ENCODE data around the gene NLGN4Y. TPM values are rescaled to one million over a fixed set of nuclear protein-coding genes. Genes with fewer than 3 reads are reported as not detected.

NLGN4Y gene
- total RNA-seq, 1 experiment from 2014 or later: 48.4 TPM

DNA sequence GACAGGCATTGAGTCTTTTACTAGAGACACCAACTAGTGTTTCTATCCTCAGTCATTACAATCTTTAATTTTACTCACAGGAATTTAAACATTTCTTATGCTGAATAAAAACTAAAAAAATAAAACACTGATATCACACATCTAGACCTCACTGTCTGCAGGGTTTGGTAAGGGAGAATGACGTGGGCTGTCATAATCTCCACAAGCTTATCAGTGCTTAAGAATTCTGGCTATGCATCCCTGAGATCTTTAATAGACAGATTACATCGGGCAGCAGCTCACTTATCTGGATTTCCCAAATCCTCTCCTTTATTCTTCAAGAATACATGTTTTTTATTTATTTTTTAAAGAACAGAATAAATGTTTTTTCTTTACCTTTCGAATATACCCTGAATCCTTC is 313.1 kb downstream of the NLGN4Y start:
- H3K9me3 Mint-ChIP-seq: peaks cover 2% of the 10 kb centered on the region
- H3K4me3 Mint-ChIP-seq: no peak overlapping the region
- H3K4me1 Mint-ChIP-seq: peaks cover 9% of the 10 kb centered on the region; the same call in 1 of the 2 replicates
- no peak for TF ChIP-seq ZNF219 (CRISPR knock-in tag; IDR thresholded peaks at IDR 0.05; ENCODE audit: borderline replicate concordance)
- TF ChIP-seq, protein P1, sequence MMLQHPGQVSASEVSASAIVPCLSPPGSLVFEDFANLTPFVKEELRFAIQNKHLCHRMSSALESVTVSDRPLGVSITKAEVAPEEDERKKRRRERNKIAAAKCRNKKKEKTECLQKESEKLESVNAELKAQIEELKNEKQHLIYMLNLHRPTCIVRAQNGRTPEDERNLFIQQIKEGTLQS (CRISPR knock-in tag; conservative IDR thresholded peaks at IDR 0.05): no peak
- no peak for TF ChIP-seq OVOL2 (CRISPR knock-in tag; IDR thresholded peaks at IDR 0.05; ENCODE audit: borderline replicate concordance)
- TF ChIP-seq MLX (CRISPR knock-in tag; IDR thresholded peaks at IDR 0.05): no peak
- TF ChIP-seq, protein P2, sequence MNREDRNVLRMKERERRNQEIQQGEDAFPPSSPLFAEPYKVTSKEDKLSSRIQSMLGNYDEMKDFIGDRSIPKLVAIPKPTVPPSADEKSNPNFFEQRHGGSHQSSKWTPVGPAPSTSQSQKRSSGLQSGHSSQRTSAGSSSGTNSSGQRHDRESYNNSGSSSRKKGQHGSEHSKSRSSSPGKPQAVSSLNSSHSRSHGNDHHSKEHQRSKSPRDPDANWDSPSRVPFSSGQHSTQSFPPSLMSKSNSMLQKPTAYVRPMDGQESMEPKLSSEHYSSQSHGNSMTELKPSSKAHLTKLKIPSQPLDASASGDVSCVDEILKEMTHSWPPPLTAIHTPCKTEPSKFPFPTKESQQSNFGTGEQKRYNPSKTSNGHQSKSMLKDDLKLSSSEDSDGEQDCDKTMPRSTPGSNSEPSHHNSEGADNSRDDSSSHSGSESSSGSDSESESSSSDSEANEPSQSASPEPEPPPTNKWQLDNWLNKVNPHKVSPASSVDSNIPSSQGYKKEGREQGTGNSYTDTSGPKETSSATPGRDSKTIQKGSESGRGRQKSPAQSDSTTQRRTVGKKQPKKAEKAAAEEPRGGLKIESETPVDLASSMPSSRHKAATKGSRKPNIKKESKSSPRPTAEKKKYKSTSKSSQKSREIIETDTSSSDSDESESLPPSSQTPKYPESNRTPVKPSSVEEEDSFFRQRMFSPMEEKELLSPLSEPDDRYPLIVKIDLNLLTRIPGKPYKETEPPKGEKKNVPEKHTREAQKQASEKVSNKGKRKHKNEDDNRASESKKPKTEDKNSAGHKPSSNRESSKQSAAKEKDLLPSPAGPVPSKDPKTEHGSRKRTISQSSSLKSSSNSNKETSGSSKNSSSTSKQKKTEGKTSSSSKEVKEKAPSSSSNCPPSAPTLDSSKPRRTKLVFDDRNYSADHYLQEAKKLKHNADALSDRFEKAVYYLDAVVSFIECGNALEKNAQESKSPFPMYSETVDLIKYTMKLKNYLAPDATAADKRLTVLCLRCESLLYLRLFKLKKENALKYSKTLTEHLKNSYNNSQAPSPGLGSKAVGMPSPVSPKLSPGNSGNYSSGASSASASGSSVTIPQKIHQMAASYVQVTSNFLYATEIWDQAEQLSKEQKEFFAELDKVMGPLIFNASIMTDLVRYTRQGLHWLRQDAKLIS (CRISPR knock-in tag; IDR thresholded peaks at IDR 0.05; ENCODE audit: borderline replicate concordance): no peak
- no peak for TF ChIP-seq RELA (CRISPR knock-in tag; IDR thresholded peaks at IDR 0.05; ENCODE audit: borderline replicate concordance)
- no peak for TF ChIP-seq IRF1 (CRISPR knock-in tag; IDR thresholded peaks at IDR 0.05)
- TF ChIP-seq, protein P3, sequence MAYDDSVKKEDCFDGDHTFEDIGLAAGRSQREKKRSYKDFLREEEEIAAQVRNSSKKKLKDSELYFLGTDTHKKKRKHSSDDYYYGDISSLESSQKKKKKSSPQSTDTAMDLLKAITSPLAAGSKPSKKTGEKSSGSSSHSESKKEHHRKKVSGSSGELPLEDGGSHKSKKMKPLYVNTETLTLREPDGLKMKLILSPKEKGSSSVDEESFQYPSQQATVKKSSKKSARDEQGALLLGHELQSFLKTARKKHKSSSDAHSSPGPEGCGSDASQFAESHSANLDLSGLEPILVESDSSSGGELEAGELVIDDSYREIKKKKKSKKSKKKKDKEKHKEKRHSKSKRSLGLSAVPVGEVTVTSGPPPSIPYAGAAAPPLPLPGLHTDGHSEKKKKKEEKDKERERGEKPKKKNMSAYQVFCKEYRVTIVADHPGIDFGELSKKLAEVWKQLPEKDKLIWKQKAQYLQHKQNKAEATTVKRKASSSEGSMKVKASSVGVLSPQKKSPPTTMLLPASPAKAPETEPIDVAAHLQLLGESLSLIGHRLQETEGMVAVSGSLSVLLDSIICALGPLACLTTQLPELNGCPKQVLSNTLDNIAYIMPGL (CRISPR knock-in tag; IDR thresholded peaks at IDR 0.05): no peak
- TF ChIP-seq MXD4 (CRISPR knock-in tag; IDR thresholded peaks at IDR 0.05; ENCODE audit: borderline replicate concordance): no peak
- no peak for TF ChIP-seq ETV6 (CRISPR knock-in tag; IDR thresholded peaks at IDR 0.05)
- no peak for TF ChIP-seq RORB (CRISPR knock-in tag; IDR thresholded peaks at IDR 0.05)
- TF ChIP-seq SMAD3 (CRISPR knock-in tag; IDR thresholded peaks at IDR 0.05; ENCODE audit: borderline replicate concordance): no peak
- TF ChIP-seq, protein P4, sequence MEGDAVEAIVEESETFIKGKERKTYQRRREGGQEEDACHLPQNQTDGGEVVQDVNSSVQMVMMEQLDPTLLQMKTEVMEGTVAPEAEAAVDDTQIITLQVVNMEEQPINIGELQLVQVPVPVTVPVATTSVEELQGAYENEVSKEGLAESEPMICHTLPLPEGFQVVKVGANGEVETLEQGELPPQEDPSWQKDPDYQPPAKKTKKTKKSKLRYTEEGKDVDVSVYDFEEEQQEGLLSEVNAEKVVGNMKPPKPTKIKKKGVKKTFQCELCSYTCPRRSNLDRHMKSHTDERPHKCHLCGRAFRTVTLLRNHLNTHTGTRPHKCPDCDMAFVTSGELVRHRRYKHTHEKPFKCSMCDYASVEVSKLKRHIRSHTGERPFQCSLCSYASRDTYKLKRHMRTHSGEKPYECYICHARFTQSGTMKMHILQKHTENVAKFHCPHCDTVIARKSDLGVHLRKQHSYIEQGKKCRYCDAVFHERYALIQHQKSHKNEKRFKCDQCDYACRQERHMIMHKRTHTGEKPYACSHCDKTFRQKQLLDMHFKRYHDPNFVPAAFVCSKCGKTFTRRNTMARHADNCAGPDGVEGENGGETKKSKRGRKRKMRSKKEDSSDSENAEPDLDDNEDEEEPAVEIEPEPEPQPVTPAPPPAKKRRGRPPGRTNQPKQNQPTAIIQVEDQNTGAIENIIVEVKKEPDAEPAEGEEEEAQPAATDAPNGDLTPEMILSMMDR (IDR thresholded peaks at IDR 0.05): no peak
- no peak for TF ChIP-seq TCF7 (CRISPR knock-in tag; IDR thresholded peaks at IDR 0.05; ENCODE audit: low read depth)
- no peak for TF ChIP-seq NFYB (CRISPR knock-in tag; conservative IDR thresholded peaks at IDR 0.05; ENCODE audit: low read depth)
- TF ChIP-seq CDX4 (CRISPR knock-in tag; IDR thresholded peaks at IDR 0.05; ENCODE audit: borderline replicate concordance): no peak
- TF ChIP-seq GRHL2 (CRISPR knock-in tag; IDR thresholded peaks at IDR 0.05; ENCODE audit: insufficient replicate concordance, severe bottlenecking): no peak
- no peak for TF ChIP-seq ZBTB43 (CRISPR knock-in tag; IDR thresholded peaks at IDR 0.05)
- no peak for TF ChIP-seq FOXP1 (CRISPR knock-in tag; IDR thresholded peaks at IDR 0.05; ENCODE audit: borderline replicate concordance)
- TF ChIP-seq, protein P5, sequence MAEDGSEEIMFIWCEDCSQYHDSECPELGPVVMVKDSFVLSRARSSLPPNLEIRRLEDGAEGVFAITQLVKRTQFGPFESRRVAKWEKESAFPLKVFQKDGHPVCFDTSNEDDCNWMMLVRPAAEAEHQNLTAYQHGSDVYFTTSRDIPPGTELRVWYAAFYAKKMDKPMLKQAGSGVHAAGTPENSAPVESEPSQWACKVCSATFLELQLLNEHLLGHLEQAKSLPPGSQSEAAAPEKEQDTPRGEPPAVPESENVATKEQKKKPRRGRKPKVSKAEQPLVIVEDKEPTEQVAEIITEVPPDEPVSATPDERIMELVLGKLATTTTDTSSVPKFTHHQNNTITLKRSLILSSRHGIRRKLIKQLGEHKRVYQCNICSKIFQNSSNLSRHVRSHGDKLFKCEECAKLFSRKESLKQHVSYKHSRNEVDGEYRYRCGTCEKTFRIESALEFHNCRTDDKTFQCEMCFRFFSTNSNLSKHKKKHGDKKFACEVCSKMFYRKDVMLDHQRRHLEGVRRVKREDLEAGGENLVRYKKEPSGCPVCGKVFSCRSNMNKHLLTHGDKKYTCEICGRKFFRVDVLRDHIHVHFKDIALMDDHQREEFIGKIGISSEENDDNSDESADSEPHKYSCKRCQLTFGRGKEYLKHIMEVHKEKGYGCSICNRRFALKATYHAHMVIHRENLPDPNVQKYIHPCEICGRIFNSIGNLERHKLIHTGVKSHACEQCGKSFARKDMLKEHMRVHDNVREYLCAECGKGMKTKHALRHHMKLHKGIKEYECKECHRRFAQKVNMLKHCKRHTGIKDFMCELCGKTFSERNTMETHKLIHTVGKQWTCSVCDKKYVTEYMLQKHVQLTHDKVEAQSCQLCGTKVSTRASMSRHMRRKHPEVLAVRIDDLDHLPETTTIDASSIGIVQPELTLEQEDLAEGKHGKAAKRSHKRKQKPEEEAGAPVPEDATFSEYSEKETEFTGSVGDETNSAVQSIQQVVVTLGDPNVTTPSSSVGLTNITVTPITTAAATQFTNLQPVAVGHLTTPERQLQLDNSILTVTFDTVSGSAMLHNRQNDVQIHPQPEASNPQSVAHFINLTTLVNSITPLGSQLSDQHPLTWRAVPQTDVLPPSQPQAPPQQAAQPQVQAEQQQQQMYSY (CRISPR knock-in tag; IDR thresholded peaks at IDR 0.05): no peak
- H3K27ac Mint-ChIP-seq: no peak overlapping the region
- no peaks in the 10 kb centered on the region for H3K27me3 Mint-ChIP-seq (ENCODE audit: low read depth)
- DNase-seq (ENCODE audit: low spot score) (no peak), ATAC-seq (no peak)
- POLR2A ChIA-PET: no interaction called here
- CTCF ChIA-PET: no interaction called here
- H3K36me3 Mint-ChIP-seq: peaks cover 28% of the 10 kb centered on the region
